NT2/D1 (cell line): ENCODE results near the gene SCNN1G.

ENCODE experiments used
- SUZ12 ChIP-seq: IDR thresholded peaks from 2 replicates; pipeline ENCODE4 v1.6.1; 2011; ENCODE audit not compliant: insufficient read length, insufficient read depth; ENCODE audit errors: extremely low read depth
- YY1 ChIP-seq: IDR thresholded peaks from 2 replicates; pipeline ENCODE4 v1.6.1; 2011; ENCODE audit not compliant: insufficient read length, insufficient read depth

DNA sequence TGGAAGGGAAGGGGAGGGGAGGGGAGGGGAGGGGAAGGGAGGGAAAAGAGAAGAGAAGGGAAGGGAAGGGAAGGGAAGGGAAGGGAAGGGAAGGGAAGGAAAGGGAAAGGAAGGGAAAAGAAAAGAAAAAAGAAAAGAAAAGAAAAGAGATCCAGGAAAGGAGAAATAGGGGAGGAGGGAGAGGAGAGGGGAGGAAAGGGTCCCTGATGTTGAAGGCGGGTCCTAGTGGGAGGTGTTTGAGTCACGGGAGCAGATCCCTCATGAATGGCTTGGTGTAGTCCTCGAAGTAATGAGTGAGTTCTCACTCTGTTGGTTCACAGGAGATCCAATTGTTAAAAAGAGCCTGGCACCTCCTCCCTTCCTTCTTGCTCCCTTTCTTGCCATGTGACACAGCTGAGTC is 26.4 kb upstream of the SCNN1G start:
- TF ChIP-seq SUZ12 (no peak), YY1 (no peak)
